ENCODE measurements around the gene GNG14. TPM values are rescaled to one million over a fixed set of nuclear protein-coding genes. Genes with fewer than 3 reads are reported as not detected.

Gene GNG14
- total and polyA plus RNA-seq, 2 donors (not counting 1 experiment from before 2014, with no cell fraction given), result not detected

DNA sequence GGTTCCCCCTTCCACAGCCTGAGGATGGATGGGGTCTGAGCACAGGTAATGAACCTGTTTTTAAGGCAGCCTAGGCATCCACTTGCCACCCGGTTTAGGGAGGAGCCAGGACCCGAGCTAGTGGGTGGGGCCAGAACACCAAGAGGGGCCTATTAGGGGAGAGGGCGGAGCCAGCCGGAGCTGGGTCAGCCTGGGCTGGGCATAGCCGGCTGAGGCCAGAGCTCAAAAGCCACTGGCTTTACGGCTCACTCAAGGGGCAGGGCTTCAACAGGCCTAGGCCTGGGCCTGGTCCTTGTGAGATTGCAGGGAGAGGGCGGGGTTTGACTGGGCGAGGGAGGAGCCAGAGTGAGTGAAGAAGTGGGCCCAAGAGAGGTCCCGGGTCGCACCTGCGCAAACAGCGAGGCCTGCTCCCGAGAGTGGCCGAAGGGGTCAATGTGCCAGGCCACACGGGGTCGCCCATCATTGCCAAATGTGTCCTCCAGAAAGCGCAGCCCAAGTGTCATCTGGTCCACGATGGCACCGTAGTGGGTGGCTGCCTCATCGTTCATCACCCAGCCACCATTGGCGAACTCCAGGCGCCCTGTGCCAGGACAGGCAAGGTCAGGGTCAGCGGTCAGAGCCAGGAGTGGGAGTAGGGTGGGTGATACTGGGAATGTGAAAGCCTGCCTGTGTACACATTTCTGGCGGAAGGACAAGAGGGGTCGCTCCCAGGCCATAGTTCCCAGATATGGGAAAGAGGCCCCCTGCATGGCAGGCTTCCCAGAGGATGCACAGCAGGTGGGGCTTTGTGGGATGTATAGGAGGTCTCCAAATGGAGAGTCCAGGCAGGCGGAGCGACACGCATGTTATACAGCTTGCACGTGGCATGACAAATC, 23.2 kb upstream of the GNG14 start:
- Mint-ChIP-seq H3K27me3 (no peaks in the 10 kb centered on the region), H3K9me3 (ENCODE audit: insufficient read depth) (no peaks in the 10 kb centered on the region), H3K4me3 (peak overlapping the region; percentile 98), H3K27ac (peak overlapping the region; percentile 97), H3K4me1 (peaks cover 60% of the 10 kb centered on the region)
- Histone ChIP-seq H3K9me3 (ENCODE audit: control extremely low read depth in 1 of 3, control insufficient read depth in 2 of 3, insufficient read depth in 1 of 3, low read length in 2 of 3) (no peaks in the 10 kb centered on the region), H4K20me1 (ENCODE audit: control insufficient read depth, insufficient read depth, low read length, poor library complexity, severe bottlenecking) (peaks cover 37% of the 10 kb centered on the region), H3K4me3 (ENCODE audit: control extremely low read depth in 1 of 5, extremely low read depth in 1 of 5, insufficient read depth in 1 of 5, low read depth in 2 of 5, low read length in 4 of 5) (peak overlapping the region in 1 of 5 experiments; percentile 93), H3K36me3 (replicated peaks in 1 of 2; ENCODE audit: control extremely low read depth in 1 of 2, control insufficient read depth in 1 of 2, extremely low read depth in 1 of 2, insufficient read depth in 2 of 2, low read length in 1 of 2) (peaks cover 4 to 54% of the 10 kb centered on the region in 2 experiments), H3K4me2 (replicated peaks; ENCODE audit: low read depth, low read length, poor library complexity, severe bottlenecking) (peak overlapping the region; percentile 88), H3K79me2 (ENCODE audit: control insufficient read depth, insufficient read depth, low read length) (peaks cover 91% of the 10 kb centered on the region), H2AFZ (ENCODE audit: insufficient read depth, low read depth, low read length, poor library complexity, severe bottlenecking) (no peak overlapping the region), H3K27me3 (replicated peaks in 1 of 4; ENCODE audit: control extremely low read depth in 1 of 4, control insufficient read depth in 3 of 4, insufficient read depth in 4 of 4, low read length in 3 of 4) (no peaks in the 10 kb centered on the region), H3K4me1 (ENCODE audit: control insufficient read depth in 2 of 2, insufficient read depth in 2 of 2, low read length in 2 of 2) (peaks cover 29 to 48% of the 10 kb centered on the region in 2 donors), H3K27ac (ENCODE audit: low read length in 2 of 2) (peak overlapping the region; percentile 95 to 99), H3K9ac (ENCODE audit: low read length) (no peak overlapping the region)
- CTCF ChIA-PET, result interaction anchor here (0.7 to 3.2 kb wide), 5 partner anchors 9 to 101 kb away, joined by 3 to 14 read pairs (median 3); partner anchors contain the start of gene DHPS
- intact Hi-C loops (cut with micrococcal nuclease), result loop anchor here (1.0 to 5.0 kb wide), 5 partner anchors 24 to 222 kb away; partner anchors contain the start of genes FBXW9, TNPO2 and ZNF443
- DNase-seq (no peak), ATAC-seq (ENCODE audit: low read depth) (no peak)
- no peak for TF ChIP-seq EZH2 (IDR thresholded peaks at IDR 0.05; ENCODE audit: borderline replicate concordance, insufficient read depth, low read depth, low read length, poor library complexity, severe bottlenecking)
- POLR2A ChIA-PET, result interaction anchor here (0.5 to 3.7 kb wide), 7 partner anchors 16 to 1959 kb away, joined by 3 to 16 read pairs (median 6); partner anchors contain the start of genes ZNF490, ZNF564, ZNF791 and ZNF799
- 82% methylated on average over 29 of the region's 29 CpGs for WGBS (ENCODE audit: insufficient coverage)

DNA sequence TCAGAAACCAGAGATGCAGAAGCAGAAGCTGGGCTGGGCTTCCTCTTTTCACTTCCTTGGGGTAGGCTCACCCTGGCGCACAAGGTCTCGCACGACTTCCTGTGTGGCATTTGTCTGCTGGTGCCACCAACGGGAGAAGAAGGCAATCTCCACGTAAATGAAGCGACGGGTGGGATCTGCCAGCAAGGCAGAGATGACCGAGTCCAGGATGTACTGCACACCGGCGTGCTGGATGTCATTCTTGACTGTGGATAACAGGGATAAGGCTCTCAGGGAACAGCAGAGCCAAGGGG, 22.6 kb upstream of the GNG14 start:
- no peaks in the 10 kb centered on the region for H3K9me3 ChIP-seq (ENCODE audit: control extremely low read depth in 1 of 3, control insufficient read depth in 2 of 3, insufficient read depth in 1 of 3, low read length in 2 of 3)

More for the DNA sequence above, 22.6 kb upstream of the GNG14 start:
- Histone ChIP-seq H3K79me2 (ENCODE audit: control insufficient read depth, insufficient read depth, low read length) (peaks cover 91% of the 10 kb centered on the region), H2AFZ (ENCODE audit: insufficient read depth, low read depth, low read length, poor library complexity, severe bottlenecking) (no peak overlapping the region), H3K27me3 (replicated peaks in 1 of 4; ENCODE audit: control extremely low read depth in 1 of 4, control insufficient read depth in 3 of 4, insufficient read depth in 4 of 4, low read length in 3 of 4) (no peaks in the 10 kb centered on the region), H3K27ac (ENCODE audit: low read length in 2 of 2) (peak overlapping the region; percentile 95 to 99), H3K4me3 (ENCODE audit: control extremely low read depth in 1 of 5, extremely low read depth in 1 of 5, insufficient read depth in 1 of 5, low read depth in 2 of 5, low read length in 4 of 5) (peak overlapping the region; percentile 84 to 99 (median 94)), H3K4me1 (ENCODE audit: control insufficient read depth in 2 of 2, insufficient read depth in 2 of 2, low read length in 2 of 2) (peaks cover 32 to 53% of the 10 kb centered on the region in 2 donors), H3K9ac (ENCODE audit: low read length) (peak overlapping the region; percentile 97), H3K36me3 (replicated peaks in 1 of 2; ENCODE audit: control extremely low read depth in 1 of 2, control insufficient read depth in 1 of 2, extremely low read depth in 1 of 2, insufficient read depth in 2 of 2, low read length in 1 of 2) (peaks cover 2 to 49% of the 10 kb centered on the region in 2 experiments), H3K4me2 (replicated peaks; ENCODE audit: low read depth, low read length, poor library complexity, severe bottlenecking) (peak overlapping the region; percentile 88), H4K20me1 (ENCODE audit: control insufficient read depth, insufficient read depth, low read length, poor library complexity, severe bottlenecking) (peaks cover 37% of the 10 kb centered on the region)
- H3K9me3 Mint-ChIP-seq (ENCODE audit: insufficient read depth), result no peaks in the 10 kb centered on the region
- peak overlapping the region; percentile 98 for H3K4me3 Mint-ChIP-seq
- H3K27ac Mint-ChIP-seq, result peak overlapping the region; percentile 97
- intact Hi-C loops (cut with micrococcal nuclease), result loop anchor here (1.0 to 5.0 kb wide), 5 partner anchors 25 to 223 kb away; partner anchors contain the start of genes FBXW9, TNPO2 and ZNF443
- H3K27me3 Mint-ChIP-seq, result no peaks in the 10 kb centered on the region
- WGBS (ENCODE audit: insufficient coverage), result 2% methylated on average over 10 of the region's 10 CpGs
- ATAC-seq (ENCODE audit: low read depth), result peak; percentile 67
- ChIA-PET CTCF (interaction anchor here (0.7 to 3.2 kb wide), 4 partner anchors 17 to 102 kb away, joined by 3 to 14 read pairs (median 8); partner anchors contain the start of gene DHPS), POLR2A (interaction anchor here (0.5 to 3.7 kb wide), 6 partner anchors 16 to 264 kb away, joined by 3 to 16 read pairs (median 4); partner anchors contain the start of genes ZNF490, ZNF564, ZNF791 and ZNF799)
- peak; percentile 92 for DNase-seq
- no peak for TF ChIP-seq EZH2 (IDR thresholded peaks at IDR 0.05; ENCODE audit: borderline replicate concordance, insufficient read depth, low read depth, low read length, poor library complexity, severe bottlenecking)
- TF ChIP-seq, protein P1, sequence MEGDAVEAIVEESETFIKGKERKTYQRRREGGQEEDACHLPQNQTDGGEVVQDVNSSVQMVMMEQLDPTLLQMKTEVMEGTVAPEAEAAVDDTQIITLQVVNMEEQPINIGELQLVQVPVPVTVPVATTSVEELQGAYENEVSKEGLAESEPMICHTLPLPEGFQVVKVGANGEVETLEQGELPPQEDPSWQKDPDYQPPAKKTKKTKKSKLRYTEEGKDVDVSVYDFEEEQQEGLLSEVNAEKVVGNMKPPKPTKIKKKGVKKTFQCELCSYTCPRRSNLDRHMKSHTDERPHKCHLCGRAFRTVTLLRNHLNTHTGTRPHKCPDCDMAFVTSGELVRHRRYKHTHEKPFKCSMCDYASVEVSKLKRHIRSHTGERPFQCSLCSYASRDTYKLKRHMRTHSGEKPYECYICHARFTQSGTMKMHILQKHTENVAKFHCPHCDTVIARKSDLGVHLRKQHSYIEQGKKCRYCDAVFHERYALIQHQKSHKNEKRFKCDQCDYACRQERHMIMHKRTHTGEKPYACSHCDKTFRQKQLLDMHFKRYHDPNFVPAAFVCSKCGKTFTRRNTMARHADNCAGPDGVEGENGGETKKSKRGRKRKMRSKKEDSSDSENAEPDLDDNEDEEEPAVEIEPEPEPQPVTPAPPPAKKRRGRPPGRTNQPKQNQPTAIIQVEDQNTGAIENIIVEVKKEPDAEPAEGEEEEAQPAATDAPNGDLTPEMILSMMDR (IDR thresholded peaks at IDR 0.05), result no peak
- peaks cover 61% of the 10 kb centered on the region for H3K4me1 Mint-ChIP-seq

All from B cell (primary cell).